Left ventricle myocardium inferior (tissue), 1 donor: ENCODE measurements around the gene DND1. TPM values are rescaled to one million over a fixed set of nuclear protein-coding genes. Genes with fewer than 3 reads are reported as not detected.

Source experiments
- DNase-seq: peaks from one replicate; pipeline ENCODE4 v3.0.0-alpha.2; 2020
- H3K27ac ChIP-seq: fragments of 200-600 bp; replicated peaks from 2 replicates; pipeline ENCODE4 v1.8.0; 2021
- H3K27me3 ChIP-seq: fragments of 200-600 bp; 2 replicates; pipeline ENCODE4 v1.8.0; 2021; ENCODE audit warnings: low read depth
- H3K36me3 ChIP-seq: fragments of 200-600 bp; 2 replicates; pipeline ENCODE4 v1.8.0; 2021
- H3K4me1 ChIP-seq: fragments of 200-600 bp; 2 replicates; pipeline ENCODE4 v1.8.0; 2021
- H3K4me3 ChIP-seq: fragments of 200-600 bp; 2 replicates; pipeline ENCODE4 v1.8.0; 2021; ENCODE audit warnings: mild to moderate bottlenecking, moderate library complexity
- H3K9me3 ChIP-seq: fragments of 200-600 bp; replicated peaks from 2 replicates; pipeline ENCODE4 v1.8.0; 2021
- intact Hi-C: fragments of 100-400 bp; cut with micrococcal nuclease; formaldehyde crosslinking; loops from one replicate; pipeline ENCODE4 v1.11.0; 2022
- microRNA-seq: library from miRNA; unstranded; fragments of <30 nt; microRNA quantifications from one replicate; pipeline ENCODE4 v1.2.0, GENCODE V29; 2020
- total RNA-seq: library from RNA; stranded (reverse); fragmentation: NEBNext Ultra II Directional; extraction: Animal tissue kit (Norgen Biotek cat#: 25700); gene quantifications from one replicate; pipeline ENCODE4 v1.2.1, GENCODE V29; 2021
- TF ChIP-seq, protein P1 (sequence below): fragments of 200-600 bp; IDR thresholded peaks from 2 replicates; pipeline ENCODE4 v1.8.0; 2021; ENCODE audit warnings: antibody characterized with exemption, mild to moderate bottlenecking, borderline replicate concordance
- donor health status: DM: no; HTN: yes; CAD: no; lungs with severe emphysema.

Gene DND1
- total RNA-seq, 1 donor from 2014 or later = 0.47 TPM

DNA sequence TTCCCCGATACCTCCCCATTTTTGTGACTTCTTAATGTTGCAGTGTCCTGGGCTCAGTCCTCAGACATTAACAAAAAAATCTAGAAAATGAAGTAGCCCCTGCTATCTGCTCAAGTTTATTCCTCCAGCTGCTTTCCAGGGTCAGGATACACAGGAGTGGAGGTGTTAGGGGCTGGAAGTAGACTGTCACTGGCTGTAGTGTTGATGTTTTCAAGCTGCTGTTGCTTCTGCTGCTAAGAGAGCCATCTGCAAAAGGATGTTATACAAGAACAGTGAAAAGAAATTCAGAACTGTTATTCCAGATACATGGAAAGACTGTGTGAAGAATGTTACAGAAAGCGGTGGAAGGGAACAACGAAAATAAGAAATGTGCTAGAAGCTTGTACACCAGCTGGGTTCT, 51.1 kb downstream of the DND1 start:
- H3K27ac ChIP-seq = peak overlapping the region; percentile 22

More for the DNA sequence above, 51.1 kb downstream of the DND1 start:
- Histone ChIP-seq H3K9me3 (peaks cover 3% of the 10 kb centered on the region), H3K36me3 (no peaks in the 10 kb centered on the region), H3K4me3 (no peak overlapping the region), H3K4me1 (no peaks in the 10 kb centered on the region), H3K27me3 (peaks cover 5% of the 10 kb centered on the region)
- DNase-seq = no peak
- intact Hi-C loops = loop anchor here (10.0 kb wide), 1 partner anchor 48 kb away; no protein-coding TSS in a partner anchor
- TF ChIP-seq, protein P1, sequence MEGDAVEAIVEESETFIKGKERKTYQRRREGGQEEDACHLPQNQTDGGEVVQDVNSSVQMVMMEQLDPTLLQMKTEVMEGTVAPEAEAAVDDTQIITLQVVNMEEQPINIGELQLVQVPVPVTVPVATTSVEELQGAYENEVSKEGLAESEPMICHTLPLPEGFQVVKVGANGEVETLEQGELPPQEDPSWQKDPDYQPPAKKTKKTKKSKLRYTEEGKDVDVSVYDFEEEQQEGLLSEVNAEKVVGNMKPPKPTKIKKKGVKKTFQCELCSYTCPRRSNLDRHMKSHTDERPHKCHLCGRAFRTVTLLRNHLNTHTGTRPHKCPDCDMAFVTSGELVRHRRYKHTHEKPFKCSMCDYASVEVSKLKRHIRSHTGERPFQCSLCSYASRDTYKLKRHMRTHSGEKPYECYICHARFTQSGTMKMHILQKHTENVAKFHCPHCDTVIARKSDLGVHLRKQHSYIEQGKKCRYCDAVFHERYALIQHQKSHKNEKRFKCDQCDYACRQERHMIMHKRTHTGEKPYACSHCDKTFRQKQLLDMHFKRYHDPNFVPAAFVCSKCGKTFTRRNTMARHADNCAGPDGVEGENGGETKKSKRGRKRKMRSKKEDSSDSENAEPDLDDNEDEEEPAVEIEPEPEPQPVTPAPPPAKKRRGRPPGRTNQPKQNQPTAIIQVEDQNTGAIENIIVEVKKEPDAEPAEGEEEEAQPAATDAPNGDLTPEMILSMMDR = no peak

Small RNA genes lying within 50 kb of the gene (microRNA-seq; reads per million reads assigned to microRNA genes)
- not detected for gene MIR3655

Other genes starting within 250 kb of the DND1 start
- 13.1 TPM for gene EIF4EBP3, start 125.9 kb downstream of the DND1 start, total RNA-seq
- gene SRA1, start 116.1 kb downstream of the DND1 start, total RNA-seq = 28.6 TPM
- gene APBB3, start 109.0 kb downstream of the DND1 start, total RNA-seq = 12.1 TPM
- gene SLC35A4, start 108.7 kb downstream of the DND1 start, total RNA-seq = 73.1 TPM
- gene CD14, start 40.4 kb downstream of the DND1 start, total RNA-seq = 26.2 TPM
- 2.6 TPM for gene TMCO6, start 34.1 kb downstream of the DND1 start, total RNA-seq
- gene NDUFA2, start 25.9 kb downstream of the DND1 start, total RNA-seq = 142 TPM
- 72.0 TPM for gene IK, start 25.7 kb downstream of the DND1 start, total RNA-seq
- gene WDR55, start 8.7 kb downstream of the DND1 start, total RNA-seq = 11.4 TPM
- gene HARS1, start 17.8 kb upstream of the DND1 start, total RNA-seq = 38.7 TPM
- 27.8 TPM for gene HARS2, start 17.9 kb upstream of the DND1 start, total RNA-seq
- 35.5 TPM for gene ZMAT2, start 26.9 kb upstream of the DND1 start, total RNA-seq
- gene PCDHA1, start 112.6 kb upstream of the DND1 start, total RNA-seq = not detected
- gene PCDHA2, start 121.3 kb upstream of the DND1 start, total RNA-seq = not detected
- gene PCDHA3, start 127.5 kb upstream of the DND1 start, total RNA-seq = not detected
- 0.11 TPM for gene PCDHA4, start 133.5 kb upstream of the DND1 start, total RNA-seq
- gene PCDHA5, start 148.0 kb upstream of the DND1 start, total RNA-seq = not detected
- not detected for gene PCDHA6, start 154.4 kb upstream of the DND1 start, total RNA-seq
- not detected for gene PCDHA7, start 160.7 kb upstream of the DND1 start, total RNA-seq
- not detected for gene PCDHA8, start 167.6 kb upstream of the DND1 start, total RNA-seq
- not detected for gene PCDHA9, start 174.8 kb upstream of the DND1 start, total RNA-seq
- gene PCDHA10, start 182.3 kb upstream of the DND1 start, total RNA-seq = 0.05 TPM
- gene PCDHA11, start 195.4 kb upstream of the DND1 start, total RNA-seq = not detected
- not detected for gene PCDHA12, start 201.7 kb upstream of the DND1 start, total RNA-seq
- gene PCDHA13, start 208.5 kb upstream of the DND1 start, total RNA-seq = not detected